GM18505 (cell line): Measurements from ENCODE around the gene UBE4A.

Experiments
- ATAC-seq: cut with Tn5 transposase; IDR thresholded peaks from one replicate; pipeline ENCODE4 v1.9.1; 2021; ENCODE audit not compliant: unreplicated experiment
- POLR2A ChIP-seq: IDR thresholded peaks from 4 replicates; pipeline ENCODE4 v1.6.1; 2011; ENCODE audit warnings: borderline replicate concordance; ENCODE audit not compliant: insufficient read depth, insufficient read length; ENCODE audit errors: extremely low read depth

Gene UBE4A

GRCh38 chr11:118321386-118322082 is 37.9 kb upstream of the UBE4A start:
- no peak for TF ChIP-seq POLR2A
- no peak for ATAC-seq

GRCh38 chr11:118322721-118323120 is 36.7 kb upstream of the UBE4A start:
- ATAC-seq = no peak
- TF ChIP-seq POLR2A = no peak

- ATAC-seq = no peak
- TF ChIP-seq POLR2A = no peak
Measured at GRCh38 chr11:118325283-118325682, 34.1 kb upstream of the UBE4A start.

- no peak for ATAC-seq
- TF ChIP-seq POLR2A = no peak
Measured at GRCh38 chr11:118328745-118329144, 30.7 kb upstream of the UBE4A start.

- no peak for TF ChIP-seq POLR2A
- ATAC-seq = no peak
Measured at GRCh38 chr11:118334745-118335144, 24.7 kb upstream of the UBE4A start.

- no peak for ATAC-seq
- no peak for TF ChIP-seq POLR2A
Measured at GRCh38 chr11:118338637-118339061, 20.8 kb upstream of the UBE4A start.

GRCh38 chr11:118339281-118339961 is 20.0 kb upstream of the UBE4A start:
- TF ChIP-seq POLR2A = no peak
- no peak for ATAC-seq

GRCh38 chr11:118340449-118340848 is 19.0 kb upstream of the UBE4A start:
- no peak for ATAC-seq
- no peak for TF ChIP-seq POLR2A

- no peak for TF ChIP-seq POLR2A
- no peak for ATAC-seq
Measured at GRCh38 chr11:118341261-118341660, 18.1 kb upstream of the UBE4A start.

GRCh38 chr11:118341815-118342489 is 17.4 kb upstream of the UBE4A start:
- no peak for TF ChIP-seq POLR2A
- no peak for ATAC-seq

- ATAC-seq = no peak
- TF ChIP-seq POLR2A = no peak
Measured at GRCh38 chr11:118342503-118343161, 16.8 kb upstream of the UBE4A start, which contains the start of gene CD3D. TSS of gene CD3D (minus strand) at chr11:118342705. CDS start at chr11:118342607, 98 bp downstream.

GRCh38 chr11:118343248-118343647 is 16.2 kb upstream of the UBE4A start:
- TF ChIP-seq POLR2A = no peak
- no peak for ATAC-seq

- ATAC-seq = no peak
- no peak for TF ChIP-seq POLR2A
Measured at GRCh38 chr11:118343981-118344515, 15.4 kb upstream of the UBE4A start, which contains the start of gene CD3G. TSS of gene CD3G (plus strand) at chr11:118344344. CDS start at chr11:118344424, 80 bp downstream.
